GM10266 (cell line): ENCODE measurements around the gene PLXNA2.

ENCODE experiments used
- DNase-seq: peaks from one replicate; pipeline ENCODE4 v3.0.0; 2012; ENCODE audit errors: extremely low spot score
- CTCF ChIP-seq: IDR thresholded peaks from 2 replicates; pipeline ENCODE4 v1.5.1; 2012; ENCODE audit warnings: mild to moderate bottlenecking, low read depth; ENCODE audit not compliant: control insufficient read depth, insufficient read depth; ENCODE audit errors: missing control alignments

PLXNA2 gene

GRCh38 chr1:208093046-208093445 is 151.1 kb downstream of the PLXNA2 start:
- no peak for DNase-seq
- no peak for TF ChIP-seq CTCF

GRCh38 chr1:208090388-208091301 is 153.5 kb downstream of the PLXNA2 start:
- no peak for TF ChIP-seq CTCF
- DNase-seq = no peak

GRCh38 chr1:208089761-208090370 is 154.3 kb downstream of the PLXNA2 start:
- DNase-seq = no peak
- no peak for TF ChIP-seq CTCF

- DNase-seq = no peak
- TF ChIP-seq CTCF = no peak
Observed at GRCh38 chr1:208089149-208089548, 155.0 kb downstream of the PLXNA2 start.

GRCh38 chr1:208088319-208088718 is 155.9 kb downstream of the PLXNA2 start:
- DNase-seq = no peak
- TF ChIP-seq CTCF = no peak

- no peak for TF ChIP-seq CTCF
- no peak for DNase-seq
Observed at GRCh38 chr1:208085655-208086515, 158.3 kb downstream of the PLXNA2 start.
